ENCODE results near the gene DDX49. TPM values are rescaled to one million over a fixed set of nuclear protein-coding genes. Genes with fewer than 3 reads are reported as not detected.

The DDX49 gene
- total RNA-seq, 1 experiment from 2014 or later = 68.8 TPM

DNA sequence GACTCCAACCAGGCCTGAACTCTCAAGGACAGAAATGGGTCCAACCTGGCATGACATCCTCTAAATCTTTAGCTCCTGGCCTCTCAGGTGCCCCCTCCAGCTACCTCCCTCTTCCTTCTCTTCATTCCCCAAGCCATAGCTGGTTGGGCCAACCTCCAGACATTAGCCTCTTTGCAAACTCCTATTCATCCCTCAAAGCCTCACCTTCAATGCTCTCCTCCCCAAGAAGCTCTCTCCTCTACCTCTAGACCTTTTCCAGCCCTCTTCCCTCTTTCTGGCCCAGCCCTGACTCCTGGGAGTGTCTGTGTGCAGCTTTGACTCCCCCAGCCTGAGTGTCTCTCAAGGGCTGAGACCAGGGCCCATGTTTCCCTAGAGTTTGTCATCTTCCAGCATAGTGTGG, 26.8 kb downstream of the DDX49 start:
- no TSS peak for BruUV-seq (replicated peaks)
- TF ChIP-seq, protein P1, sequence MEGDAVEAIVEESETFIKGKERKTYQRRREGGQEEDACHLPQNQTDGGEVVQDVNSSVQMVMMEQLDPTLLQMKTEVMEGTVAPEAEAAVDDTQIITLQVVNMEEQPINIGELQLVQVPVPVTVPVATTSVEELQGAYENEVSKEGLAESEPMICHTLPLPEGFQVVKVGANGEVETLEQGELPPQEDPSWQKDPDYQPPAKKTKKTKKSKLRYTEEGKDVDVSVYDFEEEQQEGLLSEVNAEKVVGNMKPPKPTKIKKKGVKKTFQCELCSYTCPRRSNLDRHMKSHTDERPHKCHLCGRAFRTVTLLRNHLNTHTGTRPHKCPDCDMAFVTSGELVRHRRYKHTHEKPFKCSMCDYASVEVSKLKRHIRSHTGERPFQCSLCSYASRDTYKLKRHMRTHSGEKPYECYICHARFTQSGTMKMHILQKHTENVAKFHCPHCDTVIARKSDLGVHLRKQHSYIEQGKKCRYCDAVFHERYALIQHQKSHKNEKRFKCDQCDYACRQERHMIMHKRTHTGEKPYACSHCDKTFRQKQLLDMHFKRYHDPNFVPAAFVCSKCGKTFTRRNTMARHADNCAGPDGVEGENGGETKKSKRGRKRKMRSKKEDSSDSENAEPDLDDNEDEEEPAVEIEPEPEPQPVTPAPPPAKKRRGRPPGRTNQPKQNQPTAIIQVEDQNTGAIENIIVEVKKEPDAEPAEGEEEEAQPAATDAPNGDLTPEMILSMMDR (conservative IDR thresholded peaks at IDR 0.05; ENCODE audit: low read depth, low read length) = no peak
- no peak for TF ChIP-seq EZH2 (IDR thresholded peaks at IDR 0.05; ENCODE audit: borderline replicate concordance, low read depth, low read length, poor library complexity, severe bottlenecking)
- Histone ChIP-seq H3K9me3 (ENCODE audit: low read depth, low read length, poor library complexity, severe bottlenecking) (no peaks in the 10 kb centered on the region), H3K4me3 (ENCODE audit: low read depth, low read length, poor library complexity, severe bottlenecking) (no peak overlapping the region), H3K27me3 (replicated peaks; ENCODE audit: insufficient read depth, low read depth, low read length, poor library complexity) (no peaks in the 10 kb centered on the region), H3K4me1 (ENCODE audit: insufficient read depth, low read length, poor library complexity, severe bottlenecking) (peaks cover 4% of the 10 kb centered on the region), H3K27ac (ENCODE audit: low read depth, low read length, poor library complexity, severe bottlenecking) (no peak overlapping the region), H3K36me3 (ENCODE audit: insufficient read depth, low read length, poor library complexity, severe bottlenecking) (no peaks in the 10 kb centered on the region)
- ChIA-PET CTCF (no interaction called here), POLR2A (ENCODE audit: low non-redundant PET) (no interaction called here)
- intact Hi-C loops (cut with micrococcal nuclease; ENCODE audit: unreplicated experiment) = no loop called here
- no peak for DNase-seq (ENCODE audit: low spot score)

DNA sequence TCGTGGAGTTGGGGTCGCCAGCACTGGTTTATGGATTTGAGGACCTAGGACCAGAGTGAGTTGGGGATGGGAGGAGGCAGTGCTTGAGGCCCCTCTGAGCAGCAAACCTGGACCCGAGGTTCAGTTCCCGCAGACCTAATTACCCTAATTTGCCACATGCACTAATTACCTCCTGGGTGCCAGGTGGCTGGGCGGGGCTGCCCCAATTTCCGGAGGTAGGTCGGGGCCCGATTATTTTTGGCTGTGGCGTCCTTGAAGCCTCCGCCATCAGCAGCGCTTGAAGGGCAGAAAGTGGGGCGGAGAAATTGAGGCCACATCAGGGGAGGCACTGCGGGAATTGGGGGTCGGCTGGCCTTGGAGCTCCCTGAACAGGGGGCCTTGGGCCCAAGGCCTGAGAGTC, 27.4 kb downstream of the DDX49 start:
- no peaks in the 10 kb centered on the region for H3K4me1 ChIP-seq (ENCODE audit: insufficient read depth, low read length, poor library complexity, severe bottlenecking)
- no peak for TF ChIP-seq EZH2 (IDR thresholded peaks at IDR 0.05; ENCODE audit: borderline replicate concordance, low read depth, low read length, poor library complexity, severe bottlenecking)
- TF ChIP-seq, protein P1 (conservative IDR thresholded peaks at IDR 0.05; ENCODE audit: low read depth, low read length) = no peak
- intact Hi-C loops (cut with micrococcal nuclease; ENCODE audit: unreplicated experiment) = no loop called here
- ChIA-PET POLR2A (ENCODE audit: low non-redundant PET) (interaction anchor here (0.7 kb wide), 1 partner anchor 418 kb away, joined by 6 read pairs; no protein-coding TSS in a partner anchor), CTCF (no interaction called here)
- BruUV-seq (replicated peaks) = no TSS peak
- no peaks in the 10 kb centered on the region for H3K27me3 ChIP-seq (replicated peaks; ENCODE audit: insufficient read depth, low read depth, low read length, poor library complexity)
- no peak overlapping the region for H3K27ac ChIP-seq (ENCODE audit: low read depth, low read length, poor library complexity, severe bottlenecking)
- DNase-seq (ENCODE audit: low spot score) = no peak
- H3K36me3 ChIP-seq (ENCODE audit: insufficient read depth, low read length, poor library complexity, severe bottlenecking) = no peaks in the 10 kb centered on the region
- no peaks in the 10 kb centered on the region for H3K9me3 ChIP-seq (ENCODE audit: low read depth, low read length, poor library complexity, severe bottlenecking)
- no peak overlapping the region for H3K4me3 ChIP-seq (ENCODE audit: low read depth, low read length, poor library complexity, severe bottlenecking)

DNA sequence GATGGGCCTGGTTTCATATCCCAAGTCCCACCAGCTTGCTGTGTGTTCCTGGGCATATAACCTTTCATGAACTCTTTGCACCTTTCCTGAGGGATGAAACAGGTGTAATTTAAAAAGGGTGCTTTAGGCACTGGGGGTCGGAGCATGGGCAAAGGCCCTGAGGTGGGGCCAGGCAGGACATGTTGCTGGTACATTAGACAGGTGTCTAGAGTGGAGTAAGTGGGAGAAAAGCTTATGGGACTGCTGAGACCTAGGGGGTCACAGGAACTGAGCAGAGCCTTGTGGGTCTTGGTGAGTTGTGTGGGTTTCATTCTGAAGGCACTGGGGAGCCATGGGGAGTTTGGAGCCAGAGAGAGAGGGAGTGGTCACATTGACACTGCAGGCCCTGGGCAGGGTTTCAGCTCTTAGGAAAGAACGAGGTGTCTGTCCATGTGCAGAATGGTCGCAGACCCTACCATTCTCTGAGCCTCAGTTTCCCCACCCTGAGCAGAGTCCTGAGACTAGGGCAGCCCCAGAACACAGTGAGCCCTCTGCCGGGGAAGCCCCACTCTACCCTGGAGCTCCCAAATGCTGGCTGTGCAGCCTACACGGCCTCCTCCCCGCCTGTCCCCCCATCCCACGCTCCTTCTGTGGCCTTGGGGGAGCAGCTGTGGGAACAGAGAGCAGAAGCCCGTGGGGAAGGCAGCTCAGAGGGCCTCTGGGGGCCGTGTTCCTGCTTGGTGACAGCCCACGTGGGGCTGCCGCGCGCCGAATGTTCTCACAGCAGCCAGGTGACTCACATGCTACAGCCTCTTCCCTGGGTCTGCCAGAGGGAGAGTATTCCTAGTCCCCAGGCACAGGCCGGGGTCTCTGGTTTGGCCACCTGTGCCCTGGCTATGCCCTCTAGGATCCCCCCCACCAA, 28.8 kb downstream of the DDX49 start:
- BruUV-seq (replicated peaks) = no TSS peak
- H3K27ac ChIP-seq (ENCODE audit: low read depth, low read length, poor library complexity, severe bottlenecking) = no peak overlapping the region
- ChIA-PET CTCF (no interaction called here), POLR2A (ENCODE audit: low non-redundant PET) (no interaction called here)
- H3K36me3 ChIP-seq (ENCODE audit: insufficient read depth, low read length, poor library complexity, severe bottlenecking) = no peaks in the 10 kb centered on the region
- TF ChIP-seq EZH2 (IDR thresholded peaks at IDR 0.05; ENCODE audit: borderline replicate concordance, low read depth, low read length, poor library complexity, severe bottlenecking) = no peak
- TF ChIP-seq, protein P1 (conservative IDR thresholded peaks at IDR 0.05; ENCODE audit: low read depth, low read length) = no peak
- no peaks in the 10 kb centered on the region for H3K27me3 ChIP-seq (replicated peaks; ENCODE audit: insufficient read depth, low read depth, low read length, poor library complexity)
- no peaks in the 10 kb centered on the region for H3K9me3 ChIP-seq (ENCODE audit: low read depth, low read length, poor library complexity, severe bottlenecking)
- H3K4me1 ChIP-seq (ENCODE audit: insufficient read depth, low read length, poor library complexity, severe bottlenecking) = no peaks in the 10 kb centered on the region
- intact Hi-C loops (cut with micrococcal nuclease; ENCODE audit: unreplicated experiment) = no loop called here
- H3K4me3 ChIP-seq (ENCODE audit: low read depth, low read length, poor library complexity, severe bottlenecking) = no peak overlapping the region
- DNase-seq (ENCODE audit: low spot score) = no peak
